Epithelial cell of proximal tubule (primary cell): Measurements from ENCODE around the gene HIP1. TPM values are rescaled to one million over a fixed set of nuclear protein-coding genes. Genes with fewer than 3 reads are reported as not detected.

ENCODE experiments used
- DNase-seq: peaks from one replicate; pipeline ENCODE4 v3.0.0-alpha.2; 2011; ENCODE audit warnings: low read depth
- H3K4me3 ChIP-seq: 2 replicates; pipeline ENCODE4 v1.5.1; 2011; ENCODE audit warnings: low read depth, mild to moderate bottlenecking, low read length
- CTCF ChIP-seq: conservative IDR thresholded peaks from 2 replicates; pipeline ENCODE4 v1.5.1; 2012; ENCODE audit warnings: low read depth, mild to moderate bottlenecking, low read length
- total RNA-seq: library from RNA; depleted of rRNA; stranded (reverse); fragments of >200 nt; gene quantifications from 2 replicates; pipeline ENCODE4 v1.2.3, GENCODE V29; 2015

Gene HIP1
- total RNA-seq, 1 donor from 2014 or later, result 10.6 TPM

- no peak for TF ChIP-seq CTCF
- H3K4me3 ChIP-seq, result no peak overlapping the region
- DNase-seq, result no peak
These were observed 114.5 kb downstream of the HIP1 start for GRCh38 chr7:75624134-75624832.

- no peak for TF ChIP-seq CTCF
- no peak for DNase-seq
- H3K4me3 ChIP-seq, result no peak overlapping the region
These were observed 115.2 kb downstream of the HIP1 start for GRCh38 chr7:75623390-75624133.

DNA sequence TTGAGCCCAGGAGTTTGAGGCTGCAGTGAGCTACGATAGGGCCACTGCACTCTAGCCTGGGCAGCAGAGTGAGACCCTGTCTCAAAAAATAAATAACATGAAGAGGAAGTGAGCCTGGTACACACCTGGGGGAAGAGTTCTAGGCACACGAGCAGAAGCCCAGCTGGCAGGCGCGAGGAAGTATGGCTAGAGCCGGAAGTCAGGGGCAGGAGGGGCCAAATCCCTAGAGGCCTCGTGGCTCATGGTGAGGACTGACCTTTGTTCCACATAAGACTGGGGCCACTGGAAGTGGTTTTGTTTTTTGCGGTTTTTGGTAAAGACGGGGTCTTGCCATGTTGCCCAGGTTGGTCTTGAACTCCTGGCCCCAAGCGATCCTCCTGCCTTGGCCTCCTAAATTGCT, 117.6 kb downstream of the HIP1 start:
- H3K4me3 ChIP-seq, result no peak overlapping the region
- DNase-seq, result no peak
- TF ChIP-seq CTCF, result no peak

GRCh38 chr7:75619636-75620035, 119.1 kb downstream of the HIP1 start:
- no peak for DNase-seq
- TF ChIP-seq CTCF, result no peak

DNA sequence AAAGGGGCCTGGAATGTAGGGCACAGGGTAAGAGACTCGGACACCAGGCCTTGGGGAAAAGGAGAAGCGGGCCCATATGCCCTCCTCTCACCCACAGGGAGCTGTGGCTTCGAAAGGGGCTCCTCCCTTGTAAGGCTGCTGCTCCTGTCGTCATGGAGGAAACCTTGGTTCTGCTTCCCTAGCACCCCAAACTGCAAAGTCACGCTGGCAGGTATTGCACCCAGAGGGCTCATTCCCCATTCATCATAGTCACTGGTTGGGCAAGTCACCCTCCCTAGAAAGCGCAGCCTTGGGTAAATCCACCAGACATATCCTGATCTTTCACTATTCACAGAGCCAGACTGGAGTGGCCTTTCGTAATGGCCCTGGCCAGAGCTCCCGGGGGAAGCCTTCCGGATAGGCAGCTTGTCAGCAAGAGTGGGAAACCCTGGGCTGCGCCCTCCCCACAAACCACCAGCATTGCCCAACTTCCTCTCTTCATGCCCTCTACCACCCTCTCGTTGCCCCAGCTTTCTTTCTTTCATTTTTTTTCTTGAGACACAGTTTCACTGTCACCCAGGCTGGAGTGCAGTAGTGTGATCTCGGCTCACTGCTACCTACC, 121.0 kb downstream of the HIP1 start:
- no peak for TF ChIP-seq CTCF
- DNase-seq, result no peak
- no peak overlapping the region for H3K4me3 ChIP-seq

More at GRCh38 chr7:75619636-75620035, 119.1 kb downstream of the HIP1 start:
- H3K4me3 ChIP-seq, result no peak overlapping the region

GRCh38 chr7:75616421-75617167, 122.1 kb downstream of the HIP1 start:
- no peak overlapping the region for H3K4me3 ChIP-seq
- no peak for DNase-seq
- TF ChIP-seq CTCF, result no peak
